Lower lobe of right lung (tissue), 2 donors: ENCODE results near the gene THAP4. TPM values are rescaled to one million over a fixed set of nuclear protein-coding genes. Genes with fewer than 3 reads are reported as not detected.
A peak's percentile ranks its signal among the peaks of the same experiment; 100 is the strongest.

Source experiments
- ATAC-seq, 2 donors: fragments of 200-7000 bp; cut with Tn5 transposase; one replicate each; pipeline ENCODE4 v1.9.1; 2020 to 2022; ENCODE audit warnings: mild to moderate bottlenecking in 2 of 2, moderate library complexity in 2 of 2
- DNase-seq: peaks from one replicate; pipeline ENCODE4 v3.0.0-alpha.2; 2020
- H3K27ac ChIP-seq: fragments of 200-600 bp; one replicate; pipeline ENCODE4 v1.8.0; 2022
- H3K27me3 ChIP-seq: fragments of 200-600 bp; one replicate; pipeline ENCODE4 v1.8.0; 2022; ENCODE audit warnings: low read depth
- H3K36me3 ChIP-seq: fragments of 200-600 bp; one replicate; pipeline ENCODE4 v1.8.0; 2022; ENCODE audit warnings: mild to moderate bottlenecking
- H3K4me1 ChIP-seq: fragments of 200-600 bp; one replicate; pipeline ENCODE4 v1.8.0; 2022
- H3K4me3 ChIP-seq: fragments of 200-600 bp; one replicate; pipeline ENCODE4 v1.8.0; 2022; ENCODE audit warnings: mild to moderate bottlenecking
- H3K9me3 ChIP-seq: fragments of 200-600 bp; one replicate; pipeline ENCODE4 v1.8.0; 2022
- CTCF ChIP-seq: fragments of 200-600 bp; IDR thresholded peaks from one replicate; pipeline ENCODE4 v1.8.0; 2022; ENCODE audit warnings: antibody characterized with exemption, mild to moderate bottlenecking
- intact Hi-C: fragments of 100-400 bp; cut with DNase I; formaldehyde crosslinking; loops from one replicate; pipeline ENCODE4 v1.11.0; 2022
- long read RNA-seq: library from polyadenylated mRNA; unstranded; transcript quantifications from one replicate; pipeline ENCODE4 v2.0.0, GENCODE V29; 2021
- total RNA-seq: library from RNA; stranded (reverse); fragmentation: NEBNext Ultra II Directional; extraction: Animal tissue kit (Norgen Biotek cat#: 25700); gene quantifications from one replicate; pipeline ENCODE4 v1.2.1, GENCODE V29; 2021
- donor health status: DM: no; HTN: yes; CAD: no; lungs with severe emphysema.

The THAP4 gene
- 39.8 TPM for total RNA-seq
- long read RNA-seq, transcript THAP4-204 (6 exons, 2,367 nt) = major isoform, 78 of 113 reads
- long read RNA-seq, partial matches to known transcripts = 16 of 113 reads
- long read RNA-seq, other reads (novel, unspliced or antisense) = 15 of 113 reads

GRCh38 chr2:241637018-241637794 is at the start of gene THAP4, which contains the start of gene ATG4B:
TSS of gene THAP4 (minus strand) at chr2:241637158. CDS start at chr2:241637017, 141 bp downstream.
TSS of gene ATG4B (plus strand) at chr2:241637693. CDS start at chr2:241637715, 22 bp downstream.
- peak; percentile 93 to 95 for ATAC-seq
- intact Hi-C loops = no loop called here

GRCh38 chr2:241686324-241686649 is 49.3 kb upstream of the THAP4 start:
- Histone ChIP-seq H3K27me3 (no peaks in the 10 kb centered on the region), H3K9me3 (no peaks in the 10 kb centered on the region), H3K36me3 (peaks cover 29% of the 10 kb centered on the region), H3K27ac (peak overlapping the region; percentile 75), H3K4me1 (peaks cover 24% of the 10 kb centered on the region), H3K4me3 (peak overlapping the region; percentile 97)
- DNase-seq (no peak), ATAC-seq (peak; percentile 1 to 2)
- no peak for TF ChIP-seq CTCF
- intact Hi-C loops = no loop called here

More at GRCh38 chr2:241637018-241637794, at the start of gene THAP4, which contains the start of gene ATG4B:
- peaks cover 26% of the 10 kb centered on the region for H3K36me3 ChIP-seq
- peaks cover 56% of the 10 kb centered on the region for H3K4me1 ChIP-seq
- no peak for TF ChIP-seq CTCF
- H3K27ac ChIP-seq = peak within 1 kb of the TSS; percentile 99
- peak within 1 kb of the TSS; percentile 84 for H3K4me3 ChIP-seq
- no peaks in the 10 kb centered on the region for H3K27me3 ChIP-seq
- H3K9me3 ChIP-seq = no peaks in the 10 kb centered on the region
- DNase-seq = peak; percentile 92

- Histone ChIP-seq H3K4me1 (peaks cover 7% of the 10 kb centered on the region), H3K27me3 (no peaks in the 10 kb centered on the region), H3K27ac (no peak overlapping the region), H3K4me3 (no peak overlapping the region), H3K36me3 (peaks cover 51% of the 10 kb centered on the region), H3K9me3 (no peaks in the 10 kb centered on the region)
- peak in 1 of 2 donors; percentile 33 for ATAC-seq
- no peak for DNase-seq
- intact Hi-C loops = no loop called here
- TF ChIP-seq CTCF = no peak
Observed at GRCh38 chr2:241680827-241681599, 44.1 kb upstream of the THAP4 start.

- Histone ChIP-seq H3K4me3 (no peak overlapping the region), H3K9me3 (no peaks in the 10 kb centered on the region), H3K27ac (no peak overlapping the region), H3K27me3 (no peaks in the 10 kb centered on the region), H3K4me1 (no peaks in the 10 kb centered on the region), H3K36me3 (peaks cover 55% of the 10 kb centered on the region)
- DNase-seq (no peak), ATAC-seq (no peak)
- intact Hi-C loops = no loop called here
- no peak for TF ChIP-seq CTCF
Observed at GRCh38 chr2:241680044-241680443, 43.1 kb upstream of the THAP4 start.

GRCh38 chr2:241678784-241679540 is 42.0 kb upstream of the THAP4 start:
- H3K27ac ChIP-seq = no peak overlapping the region
- no peaks in the 10 kb centered on the region for H3K9me3 ChIP-seq
- TF ChIP-seq CTCF = no peak
- no peak for DNase-seq
- peaks cover 49% of the 10 kb centered on the region for H3K36me3 ChIP-seq
- H3K27me3 ChIP-seq = no peaks in the 10 kb centered on the region
- no peaks in the 10 kb centered on the region for H3K4me1 ChIP-seq
- no peak overlapping the region for H3K4me3 ChIP-seq
- intact Hi-C loops = no loop called here
- ATAC-seq = no peak
